Choroid plexus epithelial cell (primary cell): ENCODE data around the gene ZNF341.
"Not testable (repeated sequence)": the region's sequence is repeated elsewhere in the genome, so short reads cannot be mapped to it uniquely, and the experiment has no call there.

ENCODE experiments used
- DNase-seq: peaks from one replicate; pipeline ENCODE4 v3.0.0-alpha.2; 2010; ENCODE audit warnings: low read depth
- H3K4me3 ChIP-seq: 2 replicates; pipeline ENCODE4 v1.5.1; 2011; ENCODE audit warnings: low read depth, mild to moderate bottlenecking, control low read depth, low read length, moderate library complexity
- TF ChIP-seq, protein P1 (sequence below): conservative IDR thresholded peaks from 2 replicates; pipeline ENCODE4 v1.5.1; 2011; ENCODE audit warnings: low read depth, mild to moderate bottlenecking, control low read depth, inconsistent platforms, low read length, moderate library complexity

ZNF341 gene

DNA sequence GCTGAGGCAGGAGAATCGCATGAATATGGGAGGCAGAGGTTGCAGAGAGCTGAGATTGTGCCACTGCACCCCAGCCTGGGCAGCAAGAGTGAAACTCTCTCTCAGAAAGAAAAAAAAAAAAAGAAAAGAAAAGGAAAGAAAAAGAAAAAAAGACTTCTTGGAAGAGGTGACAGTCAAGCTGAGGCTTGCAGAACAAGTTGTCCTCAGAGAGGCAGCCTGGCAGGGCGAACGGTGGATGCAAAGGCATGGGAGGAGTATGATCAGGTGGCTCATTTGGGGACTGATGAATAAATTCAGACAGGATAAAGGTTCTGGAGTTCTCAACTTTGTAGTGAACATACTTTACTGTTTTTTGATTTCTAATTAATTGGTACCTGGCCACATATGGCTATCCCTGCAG is 12.4 kb downstream of the ZNF341 start:
- no peak for DNase-seq
- no peak overlapping the region for H3K4me3 ChIP-seq
- TF ChIP-seq, protein P1, sequence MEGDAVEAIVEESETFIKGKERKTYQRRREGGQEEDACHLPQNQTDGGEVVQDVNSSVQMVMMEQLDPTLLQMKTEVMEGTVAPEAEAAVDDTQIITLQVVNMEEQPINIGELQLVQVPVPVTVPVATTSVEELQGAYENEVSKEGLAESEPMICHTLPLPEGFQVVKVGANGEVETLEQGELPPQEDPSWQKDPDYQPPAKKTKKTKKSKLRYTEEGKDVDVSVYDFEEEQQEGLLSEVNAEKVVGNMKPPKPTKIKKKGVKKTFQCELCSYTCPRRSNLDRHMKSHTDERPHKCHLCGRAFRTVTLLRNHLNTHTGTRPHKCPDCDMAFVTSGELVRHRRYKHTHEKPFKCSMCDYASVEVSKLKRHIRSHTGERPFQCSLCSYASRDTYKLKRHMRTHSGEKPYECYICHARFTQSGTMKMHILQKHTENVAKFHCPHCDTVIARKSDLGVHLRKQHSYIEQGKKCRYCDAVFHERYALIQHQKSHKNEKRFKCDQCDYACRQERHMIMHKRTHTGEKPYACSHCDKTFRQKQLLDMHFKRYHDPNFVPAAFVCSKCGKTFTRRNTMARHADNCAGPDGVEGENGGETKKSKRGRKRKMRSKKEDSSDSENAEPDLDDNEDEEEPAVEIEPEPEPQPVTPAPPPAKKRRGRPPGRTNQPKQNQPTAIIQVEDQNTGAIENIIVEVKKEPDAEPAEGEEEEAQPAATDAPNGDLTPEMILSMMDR, result no peak

DNA sequence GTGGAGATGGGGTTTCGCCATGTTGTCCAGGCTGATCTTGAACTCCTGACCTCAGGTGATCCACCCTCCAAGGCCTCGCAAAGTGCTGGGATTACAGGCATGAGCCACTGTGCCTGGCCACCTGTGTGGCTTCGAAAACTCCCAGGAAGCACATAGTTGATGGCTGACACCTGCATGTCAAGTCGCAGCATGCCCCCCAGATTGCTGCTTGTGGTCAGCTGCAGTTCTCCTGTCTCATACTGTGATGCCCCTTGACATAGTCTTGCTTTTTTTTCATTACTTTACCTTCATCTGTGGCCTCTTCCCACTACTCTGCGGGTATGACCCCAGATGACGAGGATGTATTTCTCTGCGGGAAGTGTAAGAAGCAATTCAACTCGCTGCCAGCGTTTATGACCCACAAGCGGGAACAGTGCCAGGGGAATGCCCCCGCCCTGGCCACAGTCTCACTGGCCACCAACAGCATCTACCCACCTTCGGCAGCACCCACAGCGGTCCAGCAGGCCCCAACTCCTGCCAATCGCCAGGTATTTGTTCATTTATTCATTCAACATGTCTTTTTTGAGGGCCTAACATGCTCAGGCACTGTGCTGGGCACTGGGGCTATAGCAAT is 13.1 kb downstream of the ZNF341 start:
- TF ChIP-seq, protein P1, result no peak
- no peak for DNase-seq
- H3K4me3 ChIP-seq, result no peak overlapping the region

DNA sequence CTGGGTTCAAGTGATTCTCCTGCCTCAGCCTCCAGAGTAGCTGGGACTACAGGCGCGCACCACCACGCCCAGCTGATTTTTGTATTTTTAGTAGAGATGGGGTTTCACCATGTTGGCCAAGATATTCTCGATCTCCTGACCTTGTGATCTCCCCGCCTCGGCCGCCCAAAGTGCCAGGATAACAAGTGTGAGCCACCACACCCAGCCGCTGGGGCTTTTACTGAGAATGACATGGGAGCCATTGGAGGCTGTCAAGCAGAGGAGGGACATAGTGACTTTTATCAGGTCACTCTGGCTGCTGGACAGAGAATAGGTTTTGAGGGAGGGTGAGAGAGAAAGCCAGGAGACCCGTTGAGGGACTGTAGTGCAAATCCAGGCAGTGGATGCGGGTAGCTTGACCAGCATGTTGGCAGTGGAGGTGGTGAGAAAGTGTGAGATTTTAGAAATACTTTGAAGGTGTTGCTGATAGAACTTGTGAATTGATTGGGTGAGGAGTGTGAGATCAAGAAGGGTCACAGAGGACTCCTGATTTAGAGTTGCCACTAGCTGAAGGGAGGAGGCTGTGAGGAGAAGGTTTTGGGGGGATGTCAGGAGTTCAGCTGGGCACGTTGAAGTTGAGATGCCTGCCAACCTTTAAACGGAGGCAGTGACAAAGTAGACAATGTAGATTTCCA is 14.7 kb downstream of the ZNF341 start:
- no peak for DNase-seq
- TF ChIP-seq, protein P1, result no peak
- H3K4me3 ChIP-seq, result no peak overlapping the region

DNA sequence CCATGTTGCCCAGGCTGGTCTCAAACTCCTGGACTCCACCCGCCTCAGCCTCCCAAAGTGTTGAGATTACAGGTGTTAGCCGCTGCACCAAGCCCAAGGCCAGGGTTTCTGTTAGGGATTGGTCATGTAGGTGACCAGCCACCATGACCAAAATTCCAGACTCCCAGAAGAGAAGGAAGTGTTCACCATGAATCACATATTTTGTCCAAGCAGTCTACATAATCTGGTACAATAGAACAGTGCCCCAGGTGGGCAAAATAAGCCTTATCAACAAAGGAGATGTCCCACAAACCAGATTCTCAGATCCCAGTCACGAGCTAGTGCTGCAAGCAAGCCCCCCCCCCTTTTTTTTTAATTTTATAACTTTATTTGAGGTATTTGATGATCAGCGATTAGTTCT is 20.0 kb downstream of the ZNF341 start:
- TF ChIP-seq, protein P1, result no peak
- DNase-seq, result no peak
- H3K4me3 ChIP-seq, result no peak overlapping the region

DNA sequence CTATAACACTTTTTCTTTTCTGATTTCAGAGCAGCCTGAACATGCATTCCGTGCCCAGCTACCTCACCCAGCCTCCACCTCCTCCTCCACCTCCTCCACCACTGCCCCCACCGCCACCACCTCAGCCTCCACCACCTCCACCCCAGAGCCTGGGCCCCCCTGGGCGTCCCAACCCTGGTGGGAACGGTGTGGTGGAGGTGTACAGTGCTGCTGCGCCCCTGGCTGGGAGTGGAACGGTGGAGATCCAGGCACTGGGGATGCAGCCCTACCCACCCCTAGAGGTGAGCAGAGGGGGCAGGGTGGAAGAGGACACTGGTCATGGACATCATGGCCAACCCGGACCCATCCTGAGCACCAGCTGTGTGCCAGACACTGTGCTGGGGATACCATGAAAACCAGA is 21.3 kb downstream of the ZNF341 start:
- TF ChIP-seq, protein P1, result no peak
- H3K4me3 ChIP-seq, result no peak overlapping the region
- no peak for DNase-seq

DNA sequence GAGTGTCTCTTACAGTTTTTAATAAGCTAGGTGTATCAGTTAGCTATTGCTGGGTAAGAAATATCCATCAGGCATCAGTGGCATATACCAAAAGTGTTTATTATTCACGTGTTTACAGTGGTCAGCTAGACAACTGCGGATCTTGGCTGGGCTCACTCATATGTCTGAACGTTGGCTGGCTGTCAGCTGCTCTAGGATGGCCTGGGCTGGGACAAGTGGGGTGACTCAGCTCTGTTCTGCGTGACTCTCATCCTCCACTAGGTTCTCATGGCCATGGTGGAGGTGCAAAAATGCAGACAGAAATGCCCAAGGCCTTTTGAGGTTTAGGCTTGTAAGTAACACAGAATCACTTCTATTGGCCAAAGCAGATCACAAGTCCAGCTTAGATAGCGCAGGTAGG is 22.0 kb downstream of the ZNF341 start:
- TF ChIP-seq, protein P1, result no peak
- peak; percentile 8 for DNase-seq
- H3K4me3 ChIP-seq, result no peak overlapping the region

DNA sequence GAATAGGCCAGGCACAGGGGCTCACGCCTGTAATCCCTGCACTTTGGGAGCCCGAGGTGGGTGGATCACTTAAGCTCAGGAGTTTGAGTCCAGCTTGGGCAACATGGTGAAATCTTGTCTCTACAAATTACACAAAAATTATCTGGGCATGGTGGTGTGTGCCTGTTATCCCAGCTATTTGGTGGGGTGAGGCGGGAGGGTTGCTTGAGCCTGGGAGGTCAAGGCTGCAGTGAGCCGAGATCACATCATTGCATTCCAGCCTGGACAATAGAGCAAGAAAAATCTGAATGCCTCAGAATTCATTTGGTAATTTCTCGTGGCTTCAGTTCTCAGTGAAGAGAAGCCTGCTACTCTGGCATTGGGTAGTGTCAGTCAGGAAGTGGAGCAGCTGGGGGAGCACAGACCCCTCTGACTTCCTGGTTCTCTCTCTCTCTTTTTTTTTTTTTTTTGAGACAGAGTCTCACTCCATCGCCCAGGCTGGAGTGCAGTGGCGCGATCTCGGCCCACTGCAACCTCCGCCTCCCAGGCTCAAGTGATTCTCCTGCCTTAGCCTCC is 24.2 kb downstream of the ZNF341 start:
- DNase-seq, H3K4me3 ChIP-seq: not testable (repeated sequence)
